Liver (tissue), 3 donors: Measurements from ENCODE around the gene AOPEP.
A peak's percentile ranks its signal among the peaks of the same experiment; 100 is the strongest.

ENCODE experiments used
- EGR1 ChIP-seq, 2 donors: IDR thresholded peaks; 2 replicates each; pipeline ENCODE4 v1.6.1; 2016 to 2018; ENCODE audit warnings: antibody characterized with exemption in 2 of 2, low read depth in 2 of 2
- NR2F2 ChIP-seq: IDR thresholded peaks from 2 replicates; pipeline ENCODE4 v1.6.1; 2016; ENCODE audit warnings: antibody characterized with exemption
- RAD21 ChIP-seq, 2 donors: IDR thresholded peaks; 2 replicates each; pipeline ENCODE4 v1.6.1; 2016; ENCODE audit warnings: antibody characterized with exemption in 2 of 2, mild to moderate bottlenecking in 2 of 2
- SP1 ChIP-seq: IDR thresholded peaks from 2 replicates; pipeline ENCODE4 v1.6.1; 2018; ENCODE audit warnings: antibody characterized with exemption, mild to moderate bottlenecking
- TF ChIP-seq, protein P1 (sequence below): IDR thresholded peaks from 2 replicates; pipeline ENCODE4 v1.6.1; 2016; ENCODE audit warnings: antibody characterized with exemption
- TF ChIP-seq, protein P2 (sequence below): fragments of 150-350 bp; IDR thresholded peaks from 2 replicates; pipeline ENCODE4 v1.5.1; 2017; ENCODE audit warnings: improper control_type of control experiment, low read depth, low read length; ENCODE audit not compliant: missing input control
- TF ChIP-seq, protein P3 (sequence below): IDR thresholded peaks from 2 replicates; pipeline ENCODE4 v1.6.1; 2016; ENCODE audit warnings: antibody characterized with exemption
- TF ChIP-seq, protein P4 (sequence below): IDR thresholded peaks from 2 replicates; pipeline ENCODE4 v1.6.1; 2016; ENCODE audit warnings: antibody characterized with exemption, mild to moderate bottlenecking
- donor health status: healthy.
- donor health status: healthy.

DNA sequence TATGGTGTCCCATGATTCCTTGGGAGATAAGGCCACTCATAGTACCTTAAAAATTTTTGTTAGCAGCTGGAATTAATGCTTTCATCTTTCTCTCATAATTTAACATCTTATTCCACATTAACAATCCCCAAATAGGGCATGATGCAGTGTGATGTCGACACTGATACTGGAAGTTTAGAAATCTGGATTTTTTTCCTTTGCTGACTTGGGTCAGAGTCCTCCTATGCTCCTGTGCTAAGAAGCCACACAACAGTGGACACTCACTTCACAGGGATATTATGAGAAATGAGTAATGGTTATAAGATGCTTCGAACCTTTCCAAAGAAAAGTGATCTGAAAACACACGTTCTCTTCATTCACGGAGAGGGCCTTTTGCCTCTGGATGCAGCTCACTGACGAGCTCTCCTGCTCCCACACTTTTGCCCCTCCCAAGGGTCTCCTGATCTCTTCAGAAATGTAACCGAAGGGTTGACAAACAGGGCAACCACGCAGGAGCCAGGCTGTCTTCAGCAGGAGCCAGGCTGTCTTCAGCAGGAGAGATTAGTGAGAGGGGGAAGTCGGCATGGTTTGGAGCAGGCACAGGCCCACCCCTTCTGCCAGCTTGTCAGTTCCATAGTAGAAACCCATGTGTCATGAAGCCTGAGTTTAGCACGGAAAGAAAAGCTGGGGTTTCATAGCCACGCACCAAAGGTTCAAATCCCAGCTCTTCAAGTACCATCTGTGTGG, 247.8 kb downstream of the AOPEP start:
- TF ChIP-seq RAD21 (IDR thresholded peaks at IDR 0.05) (peak; percentile 19 to 46), SP1 (peak; percentile 75), NR2F2 (no peak), EGR1 (IDR thresholded peaks at IDR 0.05; ENCODE audit: low read depth in 2 of 2) (no peak)
- TF ChIP-seq, protein P1, sequence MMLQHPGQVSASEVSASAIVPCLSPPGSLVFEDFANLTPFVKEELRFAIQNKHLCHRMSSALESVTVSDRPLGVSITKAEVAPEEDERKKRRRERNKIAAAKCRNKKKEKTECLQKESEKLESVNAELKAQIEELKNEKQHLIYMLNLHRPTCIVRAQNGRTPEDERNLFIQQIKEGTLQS: peak; percentile 66
- TF ChIP-seq, protein P2, sequence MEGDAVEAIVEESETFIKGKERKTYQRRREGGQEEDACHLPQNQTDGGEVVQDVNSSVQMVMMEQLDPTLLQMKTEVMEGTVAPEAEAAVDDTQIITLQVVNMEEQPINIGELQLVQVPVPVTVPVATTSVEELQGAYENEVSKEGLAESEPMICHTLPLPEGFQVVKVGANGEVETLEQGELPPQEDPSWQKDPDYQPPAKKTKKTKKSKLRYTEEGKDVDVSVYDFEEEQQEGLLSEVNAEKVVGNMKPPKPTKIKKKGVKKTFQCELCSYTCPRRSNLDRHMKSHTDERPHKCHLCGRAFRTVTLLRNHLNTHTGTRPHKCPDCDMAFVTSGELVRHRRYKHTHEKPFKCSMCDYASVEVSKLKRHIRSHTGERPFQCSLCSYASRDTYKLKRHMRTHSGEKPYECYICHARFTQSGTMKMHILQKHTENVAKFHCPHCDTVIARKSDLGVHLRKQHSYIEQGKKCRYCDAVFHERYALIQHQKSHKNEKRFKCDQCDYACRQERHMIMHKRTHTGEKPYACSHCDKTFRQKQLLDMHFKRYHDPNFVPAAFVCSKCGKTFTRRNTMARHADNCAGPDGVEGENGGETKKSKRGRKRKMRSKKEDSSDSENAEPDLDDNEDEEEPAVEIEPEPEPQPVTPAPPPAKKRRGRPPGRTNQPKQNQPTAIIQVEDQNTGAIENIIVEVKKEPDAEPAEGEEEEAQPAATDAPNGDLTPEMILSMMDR: no peak
- TF ChIP-seq, protein P3, sequence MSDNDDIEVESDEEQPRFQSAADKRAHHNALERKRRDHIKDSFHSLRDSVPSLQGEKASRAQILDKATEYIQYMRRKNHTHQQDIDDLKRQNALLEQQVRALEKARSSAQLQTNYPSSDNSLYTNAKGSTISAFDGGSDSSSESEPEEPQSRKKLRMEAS: no peak
- TF ChIP-seq, protein P4, sequence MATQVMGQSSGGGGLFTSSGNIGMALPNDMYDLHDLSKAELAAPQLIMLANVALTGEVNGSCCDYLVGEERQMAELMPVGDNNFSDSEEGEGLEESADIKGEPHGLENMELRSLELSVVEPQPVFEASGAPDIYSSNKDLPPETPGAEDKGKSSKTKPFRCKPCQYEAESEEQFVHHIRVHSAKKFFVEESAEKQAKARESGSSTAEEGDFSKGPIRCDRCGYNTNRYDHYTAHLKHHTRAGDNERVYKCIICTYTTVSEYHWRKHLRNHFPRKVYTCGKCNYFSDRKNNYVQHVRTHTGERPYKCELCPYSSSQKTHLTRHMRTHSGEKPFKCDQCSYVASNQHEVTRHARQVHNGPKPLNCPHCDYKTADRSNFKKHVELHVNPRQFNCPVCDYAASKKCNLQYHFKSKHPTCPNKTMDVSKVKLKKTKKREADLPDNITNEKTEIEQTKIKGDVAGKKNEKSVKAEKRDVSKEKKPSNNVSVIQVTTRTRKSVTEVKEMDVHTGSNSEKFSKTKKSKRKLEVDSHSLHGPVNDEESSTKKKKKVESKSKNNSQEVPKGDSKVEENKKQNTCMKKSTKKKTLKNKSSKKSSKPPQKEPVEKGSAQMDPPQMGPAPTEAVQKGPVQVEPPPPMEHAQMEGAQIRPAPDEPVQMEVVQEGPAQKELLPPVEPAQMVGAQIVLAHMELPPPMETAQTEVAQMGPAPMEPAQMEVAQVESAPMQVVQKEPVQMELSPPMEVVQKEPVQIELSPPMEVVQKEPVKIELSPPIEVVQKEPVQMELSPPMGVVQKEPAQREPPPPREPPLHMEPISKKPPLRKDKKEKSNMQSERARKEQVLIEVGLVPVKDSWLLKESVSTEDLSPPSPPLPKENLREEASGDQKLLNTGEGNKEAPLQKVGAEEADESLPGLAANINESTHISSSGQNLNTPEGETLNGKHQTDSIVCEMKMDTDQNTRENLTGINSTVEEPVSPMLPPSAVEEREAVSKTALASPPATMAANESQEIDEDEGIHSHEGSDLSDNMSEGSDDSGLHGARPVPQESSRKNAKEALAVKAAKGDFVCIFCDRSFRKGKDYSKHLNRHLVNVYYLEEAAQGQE: peak; percentile 47
